HEK293T (cell line): ENCODE data around the gene ALLC.

Experiments used
- CTCF ChIA-PET: fragments of 350-600 bp; formaldehyde crosslinking; extraction: SDS; loops from one replicate; lab custom pipeline; 2021; ENCODE audit warnings: antibody characterized with exemption, inconsistent platforms; lab: Yijun Ruan, JAX
- POLR2A ChIA-PET: fragments of 350-600 bp; formaldehyde crosslinking; extraction: SDS; loops from one replicate; lab custom pipeline; 2020; ENCODE audit warnings: antibody characterized with exemption, inconsistent platforms; lab: Yijun Ruan, JAX
- DNase-seq: peaks from one replicate; pipeline ENCODE4 v3.0.0; 2012; ENCODE audit warnings: mixed read lengths; ENCODE audit errors: extremely low spot score
- ARNT ChIP-seq: fragments of 450-650 bp; IDR thresholded peaks from 2 replicates; pipeline ENCODE4 v1.6.1; 2017; ENCODE audit warnings: mild to moderate bottlenecking
- BHLHE40 ChIP-seq: fragments of 450-650 bp; IDR thresholded peaks from 2 replicates; pipeline ENCODE4 v1.6.1; 2016; ENCODE audit warnings: mild to moderate bottlenecking, moderate library complexity, borderline replicate concordance
- CTBP1 ChIP-seq: fragments of 450-650 bp; IDR thresholded peaks from 2 replicates; pipeline ENCODE4 v1.6.1; 2016; ENCODE audit warnings: borderline replicate concordance
- ELF4 ChIP-seq: fragments of 450-650 bp; IDR thresholded peaks from 2 replicates; pipeline ENCODE4 v1.6.1; 2017; ENCODE audit warnings: antibody characterized with exemption
- FOXA1 ChIP-seq: fragments of 450-650 bp; IDR thresholded peaks from 2 replicates; pipeline ENCODE4 v1.6.1; 2016; ENCODE audit warnings: mild to moderate bottlenecking
- FOXK2 ChIP-seq: fragments of 450-650 bp; IDR thresholded peaks from 2 replicates; pipeline ENCODE4 v1.6.1; 2016; ENCODE audit warnings: mild to moderate bottlenecking
- FOXM1 ChIP-seq: fragments of 450-650 bp; IDR thresholded peaks from 2 replicates; pipeline ENCODE4 v1.6.1; 2017; ENCODE audit warnings: mild to moderate bottlenecking, borderline replicate concordance
- HDGF ChIP-seq: fragments of 450-650 bp; IDR thresholded peaks from 2 replicates; pipeline ENCODE4 v1.6.1; 2017; ENCODE audit warnings: antibody characterized with exemption, borderline replicate concordance
- L3MBTL2 ChIP-seq: fragments of 450-650 bp; conservative IDR thresholded peaks from 2 replicates; pipeline ENCODE4 v1.6.1; 2016; ENCODE audit warnings: mild to moderate bottlenecking
- LEF1 ChIP-seq: fragments of 450-650 bp; IDR thresholded peaks from 2 replicates; pipeline ENCODE4 v1.6.1; 2017; ENCODE audit warnings: mild to moderate bottlenecking, borderline replicate concordance
- NFRKB ChIP-seq: fragments of 450-650 bp; IDR thresholded peaks from 2 replicates; pipeline ENCODE4 v1.6.1; 2016; ENCODE audit warnings: mild to moderate bottlenecking, moderate library complexity
- PKNOX1 ChIP-seq: fragments of 450-650 bp; IDR thresholded peaks from 2 replicates; pipeline ENCODE4 v1.6.1; 2016
- SP1 ChIP-seq: fragments of 450-650 bp; IDR thresholded peaks from 2 replicates; pipeline ENCODE4 v1.6.1; 2017
- SUZ12 ChIP-seq: fragments of 450-650 bp; IDR thresholded peaks from 2 replicates; pipeline ENCODE4 v1.6.1; 2016; ENCODE audit warnings: mild to moderate bottlenecking
- TARDBP ChIP-seq: fragments of 450-650 bp; IDR thresholded peaks from 2 replicates; pipeline ENCODE4 v1.6.1; 2016
- ZNF384 ChIP-seq: fragments of 450-650 bp; IDR thresholded peaks from 2 replicates; pipeline ENCODE4 v1.6.1; 2016

Gene ALLC

GRCh38 chr2:3679616-3680393 is 21.8 kb downstream of the ALLC start:
- POLR2A ChIA-PET: no interaction called here
- CTCF ChIA-PET: no interaction called here
- TF ChIP-seq ELF4 (no peak), FOXK2 (no peak), ZNF384 (no peak), L3MBTL2 (no peak), SUZ12 (no peak), FOXA1 (no peak), BHLHE40 (no peak), HDGF (no peak), ARNT (no peak), FOXM1 (no peak), LEF1 (no peak), NFRKB (no peak), CTBP1 (no peak), TARDBP (no peak), PKNOX1 (no peak)
- DNase-seq: no peak

GRCh38 chr2:3680548-3681345 is 22.7 kb downstream of the ALLC start:
- POLR2A ChIA-PET: no interaction called here
- CTCF ChIA-PET: no interaction called here
- no peak for TF ChIP-seq ZNF384
- no peak for TF ChIP-seq SUZ12
- no peak for TF ChIP-seq CTBP1
- TF ChIP-seq ELF4: no peak
- TF ChIP-seq FOXM1: no peak
- TF ChIP-seq FOXA1: no peak
- no peak for TF ChIP-seq BHLHE40
- TF ChIP-seq FOXK2: no peak
- no peak for TF ChIP-seq TARDBP
- no peak for TF ChIP-seq ARNT
- TF ChIP-seq NFRKB: no peak
- no peak for TF ChIP-seq HDGF
- TF ChIP-seq SP1: no peak
- TF ChIP-seq PKNOX1: no peak
- no peak for TF ChIP-seq LEF1
- TF ChIP-seq L3MBTL2: no peak
- no peak for DNase-seq

- ChIA-PET CTCF (no interaction called here), POLR2A (no interaction called here)
- no peak for TF ChIP-seq BHLHE40
- no peak for TF ChIP-seq PKNOX1
- TF ChIP-seq L3MBTL2: no peak
- no peak for TF ChIP-seq SP1
- no peak for TF ChIP-seq SUZ12
- TF ChIP-seq HDGF: no peak
- TF ChIP-seq ELF4: no peak
- no peak for TF ChIP-seq ZNF384
- no peak for TF ChIP-seq ARNT
- TF ChIP-seq LEF1: no peak
- no peak for DNase-seq
Observed at GRCh38 chr2:3681625-3682024, 23.6 kb downstream of the ALLC start.

- TF ChIP-seq FOXA1 (no peak), L3MBTL2 (no peak), SUZ12 (no peak), PKNOX1 (no peak), FOXM1 (no peak), CTBP1 (no peak), FOXK2 (no peak), ZNF384 (no peak), ARNT (no peak), HDGF (no peak), SP1 (no peak), LEF1 (no peak), TARDBP (no peak), BHLHE40 (no peak), NFRKB (no peak)
- CTCF ChIA-PET: no interaction called here
- no peak for DNase-seq
- POLR2A ChIA-PET: no interaction called here
Observed at GRCh38 chr2:3682811-3683210, 24.8 kb downstream of the ALLC start.

GRCh38 chr2:3683748-3684454 is 25.9 kb downstream of the ALLC start:
- POLR2A ChIA-PET: no interaction called here

More at GRCh38 chr2:3683748-3684454, 25.9 kb downstream of the ALLC start:
- CTCF ChIA-PET: no interaction called here
- DNase-seq: no peak
- TF ChIP-seq LEF1 (no peak), BHLHE40 (no peak), TARDBP (no peak), ARNT (no peak), CTBP1 (no peak), ZNF384 (no peak), SP1 (no peak), HDGF (no peak), FOXA1 (no peak), L3MBTL2 (no peak), FOXM1 (no peak), NFRKB (no peak), PKNOX1 (no peak), SUZ12 (no peak), ELF4 (no peak), FOXK2 (no peak)
